GM19395 (cell line): ENCODE measurements around the gene PGPEP1.
"Not testable (repeated sequence)": the region's sequence is repeated elsewhere in the genome, so short reads cannot be mapped to it uniquely, and the experiment has no call there.

Experiments used
- ATAC-seq: cut with Tn5 transposase; IDR thresholded peaks from one replicate; pipeline ENCODE4 v1.9.1; 2021; ENCODE audit warnings: mild to moderate bottlenecking, moderate library complexity; ENCODE audit not compliant: unreplicated experiment

Gene PGPEP1

DNA sequence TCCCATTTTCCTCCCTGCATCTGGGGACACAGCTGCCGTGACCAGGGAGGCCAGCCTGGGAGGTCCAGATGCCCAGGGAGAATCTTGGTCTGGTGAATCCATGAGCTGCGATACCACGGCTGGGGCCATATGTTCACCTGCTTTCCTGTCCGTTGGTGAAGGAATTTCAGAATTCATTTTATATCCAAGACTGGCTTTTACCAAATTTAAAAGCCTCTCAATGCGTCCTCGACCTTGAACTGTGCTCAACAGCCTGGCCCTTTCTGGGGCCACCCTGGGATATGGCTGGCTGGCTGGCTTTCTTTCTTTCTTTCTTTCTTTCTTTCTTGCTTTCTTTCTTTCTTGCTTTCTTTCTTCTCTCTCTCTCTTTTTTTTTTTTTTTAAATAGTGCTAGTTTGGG is 23.4 kb downstream of the PGPEP1 start:
- no peak for ATAC-seq

DNA sequence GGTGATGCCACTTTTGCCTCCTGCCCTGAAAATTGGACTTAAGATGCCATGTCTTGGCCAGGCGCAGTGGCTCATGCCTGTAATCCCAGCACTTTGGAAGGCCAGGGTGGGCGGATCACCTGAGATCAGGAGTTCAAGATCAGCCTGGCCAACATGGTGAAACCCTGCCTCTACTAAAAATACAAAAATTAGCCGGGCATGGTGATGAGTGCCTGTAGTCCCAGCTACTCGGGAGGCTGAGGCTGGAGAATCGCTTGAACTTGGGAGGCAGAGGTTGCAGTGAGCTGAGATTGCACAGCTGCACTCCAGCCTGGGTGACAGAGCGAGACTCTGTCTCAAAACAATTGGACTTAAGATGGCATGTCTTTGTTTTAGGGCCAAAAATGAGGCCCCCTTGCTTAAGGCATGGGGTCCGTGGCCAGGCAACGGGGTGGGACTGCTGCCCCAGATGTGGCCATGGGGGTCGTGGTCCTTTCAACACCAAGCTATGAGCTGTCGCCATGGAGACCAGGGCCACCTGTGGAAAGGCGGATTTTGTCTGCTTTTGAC is 24.0 kb downstream of the PGPEP1 start:
- not testable (repeated sequence) for ATAC-seq

DNA sequence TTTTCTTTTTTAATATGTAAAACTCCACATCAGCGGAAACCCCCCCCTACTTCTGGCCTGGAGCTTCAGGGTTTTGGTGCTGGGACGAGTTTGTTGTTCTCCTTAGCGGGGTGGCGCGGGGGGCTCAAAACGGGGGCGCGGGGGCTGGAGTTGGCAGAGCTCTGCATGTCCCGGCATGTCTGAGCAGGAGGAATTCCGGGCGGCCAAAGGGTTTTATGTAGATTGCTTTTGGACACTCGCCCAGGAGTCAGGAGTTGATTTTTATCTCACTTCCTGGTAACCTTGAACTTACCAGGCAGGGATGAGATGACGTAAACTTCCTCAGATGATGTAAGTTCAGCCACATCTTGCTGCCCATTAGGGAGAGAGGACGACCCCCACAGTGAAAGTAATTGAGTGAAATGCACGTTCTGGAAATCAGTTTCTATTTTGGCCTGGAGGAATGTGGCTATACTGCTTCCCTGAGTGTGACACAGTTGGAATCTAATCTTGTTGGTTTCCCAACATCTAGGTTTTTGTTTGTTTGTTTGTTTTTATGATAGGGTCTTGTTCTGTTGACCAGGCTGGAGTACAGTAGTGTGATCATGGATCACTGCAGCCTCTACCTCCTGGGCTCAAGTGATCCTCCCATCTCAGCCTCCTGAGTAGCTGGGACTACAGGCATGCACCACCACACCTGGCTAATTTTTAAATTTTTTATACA is 24.6 kb downstream of the PGPEP1 start:
- ATAC-seq: no peak

DNA sequence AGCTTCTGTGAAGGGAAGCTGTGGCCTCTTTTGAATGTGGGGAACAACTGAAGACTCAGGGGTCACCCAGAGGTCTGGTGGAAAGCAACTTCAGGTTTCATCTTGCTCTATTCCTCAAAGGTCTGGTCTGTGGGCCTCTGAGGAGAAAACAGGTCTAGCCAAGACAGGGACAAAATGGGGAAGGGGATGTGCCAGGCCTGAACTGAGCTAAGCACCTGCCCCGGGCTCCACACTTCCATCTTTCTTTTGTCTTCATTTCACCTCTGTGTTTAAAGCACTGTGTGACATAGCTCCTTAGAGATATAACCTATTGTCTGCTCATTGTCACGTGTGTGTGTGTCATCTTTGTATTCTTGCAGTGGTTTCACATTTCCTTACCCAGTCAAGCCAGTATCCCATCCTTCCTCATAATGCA is 25.6 kb downstream of the PGPEP1 start:
- ATAC-seq: no peak

DNA sequence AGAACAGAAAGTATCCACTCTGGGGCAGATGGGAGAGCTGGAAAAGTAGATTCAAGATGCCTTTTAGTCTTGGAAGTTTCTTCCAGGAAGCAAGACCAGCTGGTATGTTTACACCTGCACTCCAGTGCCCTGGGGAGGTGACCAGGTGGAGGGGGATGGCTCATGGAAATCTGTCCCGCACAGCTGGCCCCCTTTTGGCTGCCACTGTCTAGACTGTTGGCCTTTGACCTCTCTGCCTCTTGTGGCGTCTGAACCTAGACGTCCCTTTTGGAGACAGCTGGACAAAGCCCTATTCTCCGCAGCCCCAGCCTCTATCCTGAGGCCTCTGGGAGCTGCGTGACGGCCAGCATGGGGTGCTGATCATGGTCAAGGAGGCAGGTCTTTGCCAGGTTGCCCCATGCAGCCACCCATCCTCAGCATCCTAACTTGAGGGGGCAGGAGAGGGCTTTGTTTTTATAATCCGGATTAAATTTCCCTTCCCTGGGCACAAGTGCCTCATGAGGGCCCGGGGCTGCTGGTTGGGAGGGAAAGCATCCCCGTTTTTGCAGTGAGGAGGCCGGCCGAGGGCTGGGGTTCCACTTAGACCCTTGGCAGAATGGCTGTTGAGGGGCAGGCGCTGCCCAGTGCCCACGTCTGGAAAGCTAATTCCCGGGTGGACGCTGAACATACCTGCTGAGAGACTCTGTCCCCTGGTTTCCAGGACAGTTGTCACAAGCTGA is 28.3 kb downstream of the PGPEP1 start:
- no peak for ATAC-seq

DNA sequence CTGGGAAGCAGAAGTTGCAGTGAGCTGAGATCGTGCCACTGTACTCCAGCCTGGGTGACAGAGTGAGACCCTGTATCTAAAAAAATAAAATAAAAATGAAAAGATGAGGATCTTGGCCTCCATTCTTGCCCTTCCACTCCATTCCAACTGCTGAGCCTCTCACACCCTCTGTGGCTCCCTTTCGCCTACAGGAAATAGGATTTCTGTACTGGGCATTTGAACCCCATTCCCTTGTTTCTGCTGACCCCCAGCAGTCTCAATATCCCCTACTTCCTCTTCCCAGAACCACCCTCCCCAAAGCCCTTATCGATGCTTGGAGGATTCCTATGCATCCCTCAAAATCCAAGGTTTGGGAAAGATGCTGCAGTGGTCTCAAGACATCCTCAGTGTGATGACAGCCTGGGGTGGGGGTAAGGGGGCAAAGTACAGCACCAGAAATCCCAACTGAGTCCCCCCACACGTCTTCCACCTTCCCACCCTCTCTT is 33.1 kb downstream of the PGPEP1 start:
- ATAC-seq: no peak

DNA sequence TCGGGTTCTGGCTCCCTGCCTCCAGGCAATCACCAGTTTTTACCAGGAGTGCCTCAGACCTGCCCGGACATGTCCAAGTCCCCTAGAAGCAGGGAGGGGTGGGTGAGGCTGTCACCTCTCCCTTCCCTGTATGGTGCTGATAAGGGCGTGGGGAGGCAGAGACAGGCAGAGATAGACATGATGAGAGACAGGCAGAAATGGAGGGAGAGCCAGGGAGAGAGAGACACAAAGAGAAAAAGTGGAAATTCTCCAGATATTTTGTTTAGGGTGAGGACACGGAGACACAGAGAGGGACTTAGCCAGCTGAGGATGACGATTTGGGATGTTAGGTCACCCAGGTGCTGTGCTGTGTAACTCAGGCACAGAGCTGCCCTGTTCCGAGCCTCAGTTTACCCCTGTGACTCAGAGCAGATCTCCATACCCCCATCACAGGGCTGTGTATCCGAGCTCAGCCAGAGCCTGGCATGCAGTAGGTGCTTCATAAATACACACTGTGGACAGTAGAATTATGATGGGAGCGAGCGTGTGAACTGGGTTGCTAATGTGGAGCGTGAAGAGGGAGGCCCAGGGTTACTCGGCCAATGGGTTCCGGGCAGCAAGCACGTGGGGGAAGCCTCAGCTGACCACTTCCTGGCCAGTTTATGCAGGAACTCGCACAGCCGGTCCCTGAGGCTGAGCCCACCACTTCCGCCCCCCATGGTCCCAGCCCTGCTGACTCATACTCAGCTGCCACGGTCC is 33.7 kb downstream of the PGPEP1 start:
- ATAC-seq: peak; percentile 83

DNA sequence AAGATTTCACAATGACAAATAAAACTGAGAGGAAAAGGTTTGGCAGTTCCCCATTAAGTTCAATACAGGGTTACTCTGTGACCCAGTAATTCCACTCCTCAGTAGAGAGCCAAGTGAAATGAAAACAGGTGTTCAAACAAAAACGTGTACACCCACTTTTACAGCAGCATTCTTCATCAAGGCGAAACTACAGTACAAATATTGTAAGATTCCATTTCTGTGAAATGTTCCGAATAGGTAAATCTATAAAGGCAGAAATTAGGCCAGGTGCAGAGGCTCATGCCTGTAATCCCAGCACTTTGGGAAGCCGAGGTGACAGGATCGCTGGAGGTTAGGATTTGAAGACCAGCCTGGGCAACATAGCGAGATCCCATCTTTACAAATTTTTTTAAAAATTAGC is 36.6 kb downstream of the PGPEP1 start:
- ATAC-seq: no peak

DNA sequence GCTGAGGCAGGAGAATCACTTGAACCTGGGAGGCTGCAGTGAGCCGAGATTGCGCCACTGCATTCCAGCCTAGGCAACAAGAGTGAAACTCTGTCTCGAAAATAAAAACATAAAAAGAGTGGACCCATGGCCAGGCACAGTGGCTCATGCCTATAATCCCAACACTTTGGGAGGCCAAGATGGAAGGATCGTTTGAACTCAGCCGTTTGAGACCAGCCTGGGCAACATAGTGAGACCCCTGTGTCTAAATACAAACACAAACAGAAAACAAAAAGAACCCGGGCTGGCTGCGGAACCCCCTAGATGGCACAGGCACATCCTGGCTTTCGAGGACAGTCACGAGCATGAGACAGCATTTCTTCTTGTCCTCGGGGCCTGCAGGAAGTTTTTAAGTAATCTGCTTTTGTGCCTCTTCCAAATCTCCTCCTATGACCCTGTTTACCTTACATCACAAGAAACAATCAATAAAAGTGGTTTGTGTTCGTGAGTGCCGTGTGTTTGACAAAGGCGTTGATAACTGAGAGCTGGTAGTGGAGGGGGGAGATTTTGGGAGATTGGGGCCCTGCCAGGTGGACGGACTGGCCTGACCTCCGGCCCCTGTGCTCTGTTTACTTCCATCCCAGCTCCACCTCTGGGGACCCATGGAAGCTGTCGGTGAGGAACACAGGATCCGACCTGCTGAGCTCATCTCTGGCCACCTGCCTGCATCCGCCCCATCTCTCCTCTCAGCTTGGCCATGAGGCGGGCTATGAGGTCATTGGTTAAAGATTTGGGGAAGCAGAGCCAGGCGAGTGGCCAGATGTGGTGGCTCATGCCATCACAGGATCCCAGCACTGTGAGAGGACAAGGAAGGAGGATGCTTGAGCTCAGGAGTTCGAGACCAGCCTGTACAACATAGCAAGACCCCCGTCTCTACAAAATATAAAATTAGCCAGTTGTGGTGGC is 39.7 kb downstream of the PGPEP1 start:
- no peak for ATAC-seq

DNA sequence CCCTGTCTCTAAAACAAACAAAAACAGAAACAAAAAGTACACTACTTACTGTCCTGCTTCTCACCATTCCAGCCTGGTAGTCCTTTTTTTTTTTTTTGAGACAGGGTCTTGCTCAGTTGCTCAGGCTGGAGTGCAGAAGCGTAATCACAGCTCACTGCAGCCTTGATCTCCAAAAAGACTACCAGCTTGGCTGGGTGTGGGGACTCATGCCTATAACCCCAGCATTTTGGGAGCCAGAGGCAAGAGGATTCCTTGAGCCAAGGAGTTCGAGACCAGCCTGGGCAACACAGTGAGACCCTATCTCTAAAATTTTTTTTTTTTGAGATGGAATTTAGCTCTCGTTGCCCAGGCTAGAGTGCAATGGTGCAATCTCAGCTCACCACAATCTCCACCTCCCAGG is 40.4 kb downstream of the PGPEP1 start:
- ATAC-seq: no peak

DNA sequence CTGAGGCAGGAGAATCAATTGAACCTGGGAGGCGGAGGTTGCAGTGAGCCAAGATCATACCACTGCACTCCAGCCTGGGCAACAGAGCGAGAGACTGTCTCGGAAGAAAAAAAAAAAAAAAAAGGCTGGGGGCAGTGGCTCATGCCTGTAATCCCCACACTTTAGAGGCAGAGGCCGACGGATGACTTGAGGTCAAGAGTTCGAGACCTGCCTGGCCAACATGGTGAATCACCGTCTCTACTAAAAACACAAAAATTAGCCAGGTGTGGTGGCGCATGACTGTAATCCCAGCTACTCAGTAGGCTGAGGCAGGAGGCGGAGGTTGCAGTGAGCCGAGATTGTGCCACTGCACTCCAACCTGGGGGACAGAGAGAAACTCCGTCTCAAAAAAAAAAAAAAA is 43.2 kb downstream of the PGPEP1 start:
- ATAC-seq: not testable (repeated sequence)

DNA sequence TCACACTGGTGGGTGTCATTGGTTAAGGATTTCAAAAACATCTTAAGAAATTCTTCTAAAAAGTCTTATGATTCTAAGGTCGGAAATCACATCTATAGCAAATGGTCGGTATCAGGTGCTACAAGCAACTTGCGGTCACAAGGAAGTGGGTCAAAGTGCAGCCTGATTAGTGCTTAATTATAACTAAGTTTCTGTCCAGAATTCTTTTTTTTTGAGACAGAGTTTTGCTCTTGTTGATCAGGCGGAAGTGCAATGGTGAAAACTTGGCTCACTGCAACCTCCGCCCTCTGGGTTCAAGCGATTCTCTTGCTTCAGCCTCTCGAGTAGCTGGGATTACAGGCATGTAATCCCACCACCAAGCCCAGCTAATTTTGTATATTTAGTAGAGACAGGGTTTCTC is 44.4 kb downstream of the PGPEP1 start:
- ATAC-seq: no peak

DNA sequence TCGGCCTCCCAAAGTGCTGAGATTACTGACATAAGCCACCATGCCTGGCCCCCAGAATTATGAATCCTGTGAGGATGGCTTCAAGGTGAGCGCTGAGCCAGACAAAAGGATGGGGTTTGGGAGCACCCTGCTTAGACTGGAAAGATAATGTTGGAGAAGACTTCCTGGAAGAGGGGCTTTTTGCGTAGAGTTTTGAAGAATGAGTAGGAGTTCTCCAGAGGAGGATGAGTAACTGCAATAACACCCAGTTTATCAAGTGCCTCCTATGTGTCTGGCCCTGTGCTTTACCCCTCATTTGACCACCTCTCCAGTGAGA is 44.9 kb downstream of the PGPEP1 start:
- ATAC-seq: no peak

DNA sequence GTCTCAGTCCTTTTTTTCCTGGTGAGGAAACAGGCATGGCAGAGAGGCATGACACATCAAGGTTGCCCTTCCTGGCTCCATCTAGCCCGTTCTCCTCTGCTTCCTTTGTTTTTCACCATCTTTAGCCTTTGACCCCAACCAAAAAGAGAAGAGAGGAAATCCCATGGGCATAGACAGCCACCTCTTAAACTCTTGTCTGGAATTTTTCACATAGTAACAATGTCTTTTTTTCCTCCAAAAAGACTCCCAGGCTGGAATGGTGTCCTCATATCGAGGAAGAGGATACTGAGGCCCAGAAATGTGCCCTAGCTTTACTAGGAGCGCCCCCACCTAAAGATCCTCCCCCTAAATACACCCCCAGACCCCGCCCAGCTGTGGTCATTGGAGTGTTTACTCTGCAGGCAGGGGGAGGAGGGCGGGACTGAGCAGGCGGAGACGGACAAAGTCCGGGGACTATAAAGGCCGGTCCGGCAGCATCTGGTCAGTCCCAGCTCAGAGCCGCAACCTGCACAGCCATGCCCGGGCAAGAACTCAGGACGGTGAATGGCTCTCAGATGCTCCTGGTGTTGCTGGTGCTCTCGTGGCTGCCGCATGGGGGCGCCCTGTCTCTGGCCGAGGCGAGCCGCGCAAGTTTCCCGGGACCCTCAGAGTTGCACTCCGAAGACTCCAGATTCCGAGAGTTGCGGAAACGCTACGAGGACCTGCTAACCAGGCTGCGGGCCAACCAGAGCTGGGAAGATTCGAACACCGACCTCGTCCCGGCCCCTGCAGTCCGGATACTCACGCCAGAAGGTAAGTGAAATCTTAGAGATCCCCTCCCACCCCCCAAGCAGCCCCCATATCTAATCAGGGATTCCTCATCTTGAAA is 45.5 kb downstream of the PGPEP1 start, which contains the start of gene GDF15:
Gene GDF15, plus strand, starts transcription at position 484 of the 868 bp plus-strand sequence. Its CDS starts 32 bp downstream, at position 516.
- no peak for ATAC-seq

DNA sequence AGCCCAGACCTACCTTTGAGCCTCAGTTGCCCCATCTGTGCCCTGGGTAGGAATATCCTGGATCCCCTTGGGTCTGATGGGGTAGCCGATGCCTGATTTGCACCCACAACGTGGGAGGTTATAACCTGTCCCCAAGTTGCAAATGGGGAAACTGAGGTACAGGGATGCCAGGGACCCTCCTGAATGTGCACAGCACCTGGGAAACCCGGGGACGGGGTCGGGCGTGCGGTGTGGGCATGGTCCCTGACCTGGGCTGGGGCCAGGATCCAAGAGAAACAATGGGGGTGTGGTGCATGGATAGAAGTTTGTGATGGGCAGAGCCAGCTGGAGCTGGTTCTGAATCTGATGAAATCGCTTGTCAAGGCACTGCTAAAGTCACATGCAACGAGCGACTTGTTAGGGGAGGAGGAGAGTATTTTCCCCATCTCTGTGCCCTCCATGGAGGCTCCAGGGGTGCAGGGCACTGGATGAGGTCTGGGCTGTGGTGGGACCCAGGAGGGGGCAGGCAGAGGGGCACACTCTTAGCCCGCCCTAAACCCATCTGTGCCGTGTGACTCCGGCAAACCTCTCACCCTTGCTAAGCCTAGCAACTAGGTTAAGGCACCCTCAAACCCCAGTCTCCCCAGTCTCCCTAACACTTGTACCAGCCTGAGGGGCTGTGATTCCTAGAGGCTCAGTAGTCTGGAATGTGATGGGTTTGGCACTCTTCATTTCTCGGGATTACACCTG is 46.3 kb downstream of the PGPEP1 start:
- ATAC-seq: no peak

DNA sequence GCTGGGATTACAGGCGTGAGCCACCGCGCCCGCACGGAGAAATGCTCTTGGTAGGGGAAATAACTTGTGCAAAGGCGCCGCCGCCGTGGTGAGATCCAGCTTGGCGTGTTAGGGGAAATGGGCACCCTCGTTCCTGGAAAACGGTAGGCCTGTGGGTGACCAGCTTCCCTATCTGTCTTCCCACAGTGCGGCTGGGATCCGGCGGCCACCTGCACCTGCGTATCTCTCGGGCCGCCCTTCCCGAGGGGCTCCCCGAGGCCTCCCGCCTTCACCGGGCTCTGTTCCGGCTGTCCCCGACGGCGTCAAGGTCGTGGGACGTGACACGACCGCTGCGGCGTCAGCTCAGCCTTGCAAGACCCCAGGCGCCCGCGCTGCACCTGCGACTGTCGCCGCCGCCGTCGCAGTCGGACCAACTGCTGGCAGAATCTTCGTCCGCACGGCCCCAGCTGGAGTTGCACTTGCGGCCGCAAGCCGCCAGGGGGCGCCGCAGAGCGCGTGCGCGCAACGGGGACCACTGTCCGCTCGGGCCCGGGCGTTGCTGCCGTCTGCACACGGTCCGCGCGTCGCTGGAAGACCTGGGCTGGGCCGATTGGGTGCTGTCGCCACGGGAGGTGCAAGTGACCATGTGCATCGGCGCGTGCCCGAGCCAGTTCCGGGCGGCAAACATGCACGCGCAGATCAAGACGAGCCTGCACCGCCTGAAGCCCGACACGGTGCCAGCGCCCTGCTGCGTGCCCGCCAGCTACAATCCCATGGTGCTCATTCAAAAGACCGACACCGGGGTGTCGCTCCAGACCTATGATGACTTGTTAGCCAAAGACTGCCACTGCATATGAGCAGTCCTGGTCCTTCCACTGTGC is 47.9 kb downstream of the PGPEP1 start:
- peak; percentile 58 for ATAC-seq

DNA sequence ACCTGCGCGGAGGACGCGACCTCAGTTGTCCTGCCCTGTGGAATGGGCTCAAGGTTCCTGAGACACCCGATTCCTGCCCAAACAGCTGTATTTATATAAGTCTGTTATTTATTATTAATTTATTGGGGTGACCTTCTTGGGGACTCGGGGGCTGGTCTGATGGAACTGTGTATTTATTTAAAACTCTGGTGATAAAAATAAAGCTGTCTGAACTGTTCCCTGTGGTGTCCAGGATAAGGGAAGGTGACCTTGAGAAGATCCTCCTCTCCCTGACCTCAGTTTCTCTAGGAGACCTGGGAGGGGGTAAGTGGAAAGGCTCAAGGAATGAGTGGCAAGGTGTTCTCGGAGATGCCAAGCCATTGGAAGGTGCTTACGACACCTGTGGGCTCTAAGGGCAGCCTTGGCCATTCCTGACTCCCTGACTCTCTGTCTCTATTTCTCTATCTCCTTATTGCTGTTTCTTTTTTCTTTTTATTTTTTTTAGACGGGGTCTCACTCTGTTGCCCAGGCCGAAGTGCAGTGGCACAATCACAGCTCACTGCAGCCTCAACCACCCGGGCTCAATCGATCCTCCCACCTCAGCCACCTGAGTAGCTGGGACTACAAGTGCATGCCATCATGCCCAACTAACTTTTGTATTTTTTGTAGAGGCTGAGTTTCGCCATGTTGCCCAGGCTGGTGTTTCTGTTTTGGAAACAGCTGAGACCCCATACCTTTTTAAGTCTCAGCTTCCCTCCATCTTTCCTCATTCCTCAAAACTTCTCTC is 48.7 kb downstream of the PGPEP1 start:
- no peak for ATAC-seq
